NCI-H1930 (cell line): Measurements from ENCODE around the gene GUCY2D.
"Not testable (repeated sequence)": the region's sequence is repeated elsewhere in the genome, so short reads cannot be mapped to it uniquely, and the experiment has no call there.

Source experiments
- DNase-seq, 2 experiments: peaks; one replicate each; lab custom pipeline; 2025; lab: John Stamatoyannopoulos, UW

The GUCY2D gene

GRCh38 chr17:8016632-8017424 lies 14.4 kb downstream of the GUCY2D start:
- peak in 1 of 2 experiments; percentile 14 for DNase-seq

GRCh38 chr17:8018436-8018835 lies 16.0 kb downstream of the GUCY2D start:
- no peak for DNase-seq

GRCh38 chr17:8019166-8019565 lies 16.8 kb downstream of the GUCY2D start:
- no peak for DNase-seq

- DNase-seq, result no peak
Measured at GRCh38 chr17:8019665-8020650, 17.5 kb downstream of the GUCY2D start.

GRCh38 chr17:8020776-8021564 lies 18.6 kb downstream of the GUCY2D start:
- DNase-seq, result no peak

GRCh38 chr17:8021565-8022359 lies 19.3 kb downstream of the GUCY2D start:
- DNase-seq, result no peak

- DNase-seq, result no peak
Measured at GRCh38 chr17:8022360-8023003, 20.1 kb downstream of the GUCY2D start.

- DNase-seq, result not testable (repeated sequence)
Measured at GRCh38 chr17:8024161-8024560, 21.7 kb downstream of the GUCY2D start.

GRCh38 chr17:8025176-8025911 lies 22.9 kb downstream of the GUCY2D start:
- no peak for DNase-seq

- no peak for DNase-seq
Measured at GRCh38 chr17:8029121-8029520, 26.7 kb downstream of the GUCY2D start.

GRCh38 chr17:8031261-8031661 lies 28.8 kb downstream of the GUCY2D start:
- no peak for DNase-seq

GRCh38 chr17:8031950-8032349 lies 29.5 kb downstream of the GUCY2D start:
- no peak for DNase-seq

GRCh38 chr17:8032442-8032841 lies 30.0 kb downstream of the GUCY2D start:
- no peak for DNase-seq

GRCh38 chr17:8038954-8039610 lies 36.7 kb downstream of the GUCY2D start, which contains the start of gene ALOX15B:
TSS of gene ALOX15B (plus strand) at chr17:8039059. CDS start at chr17:8039156, 97 bp downstream.
- DNase-seq, result no peak

GRCh38 chr17:8039611-8040168 lies 37.3 kb downstream of the GUCY2D start:
- DNase-seq, result no peak

GRCh38 chr17:8041249-8041928 lies 39.0 kb downstream of the GUCY2D start:
- peak in 1 of 2 experiments; percentile 38 for DNase-seq

- no peak for DNase-seq
Measured at GRCh38 chr17:8041979-8042378, 39.6 kb downstream of the GUCY2D start.
